ENCODE data around the gene TSKU. TPM values are rescaled to one million over a fixed set of nuclear protein-coding genes. Genes with fewer than 3 reads are reported as not detected.
"Not testable (repeated sequence)": the region's sequence is repeated elsewhere in the genome, so short reads cannot be mapped to it uniquely, and the experiment has no call there.

Gene TSKU, protein sequence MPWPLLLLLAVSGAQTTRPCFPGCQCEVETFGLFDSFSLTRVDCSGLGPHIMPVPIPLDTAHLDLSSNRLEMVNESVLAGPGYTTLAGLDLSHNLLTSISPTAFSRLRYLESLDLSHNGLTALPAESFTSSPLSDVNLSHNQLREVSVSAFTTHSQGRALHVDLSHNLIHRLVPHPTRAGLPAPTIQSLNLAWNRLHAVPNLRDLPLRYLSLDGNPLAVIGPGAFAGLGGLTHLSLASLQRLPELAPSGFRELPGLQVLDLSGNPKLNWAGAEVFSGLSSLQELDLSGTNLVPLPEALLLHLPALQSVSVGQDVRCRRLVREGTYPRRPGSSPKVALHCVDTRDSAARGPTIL
- total RNA-seq (ENCODE audit: low replicate concordance) = 7.1 and 22.8 TPM in 2 replicates

- Histone ChIP-seq H3K27me3 (no peaks in the 10 kb centered on the region), H3F3A (ENCODE audit: low read depth) (peaks cover 27% of the 10 kb centered on the region), H3K9ac (peak within 1 kb of the TSS; percentile 65), H3K36me3 (no peaks in the 10 kb centered on the region), H3K9me3 (ENCODE audit: low read depth) (no peaks in the 10 kb centered on the region), H3K4me2 (peak within 1 kb of the TSS; percentile 95), H3K27ac (peak within 1 kb of the TSS; percentile 94), H4K20me1 (ENCODE audit: low read depth) (peaks cover 44% of the 10 kb centered on the region), H3K79me2 (ENCODE audit: low read depth) (peaks cover 45% of the 10 kb centered on the region), H3K4me1 (peaks cover 40% of the 10 kb centered on the region), H3K4me3 (peak within 1 kb of the TSS; percentile 80), H2AFZ (replicated peaks) (peak within 1 kb of the TSS; percentile 70)
- Mint-ChIP-seq H3K4me1 (peaks cover 57% of the 10 kb centered on the region), H3K4me3 (peak within 1 kb of the TSS; percentile 93), H3K36me3 (peaks cover 25% of the 10 kb centered on the region), H3K9me3 (peaks cover 8% of the 10 kb centered on the region), H3K27me3 (ENCODE audit: insufficient read depth, low read depth) (peaks cover 7% of the 10 kb centered on the region), H3K27ac (peak within 1 kb of the TSS; percentile 92)
- TF ChIP-seq EZH2 (IDR thresholded peaks at IDR 0.05) (peak; percentile 26), EZH2phosphoT487 (IDR thresholded peaks at IDR 0.05) (no peak)
- TF ChIP-seq, protein P1, sequence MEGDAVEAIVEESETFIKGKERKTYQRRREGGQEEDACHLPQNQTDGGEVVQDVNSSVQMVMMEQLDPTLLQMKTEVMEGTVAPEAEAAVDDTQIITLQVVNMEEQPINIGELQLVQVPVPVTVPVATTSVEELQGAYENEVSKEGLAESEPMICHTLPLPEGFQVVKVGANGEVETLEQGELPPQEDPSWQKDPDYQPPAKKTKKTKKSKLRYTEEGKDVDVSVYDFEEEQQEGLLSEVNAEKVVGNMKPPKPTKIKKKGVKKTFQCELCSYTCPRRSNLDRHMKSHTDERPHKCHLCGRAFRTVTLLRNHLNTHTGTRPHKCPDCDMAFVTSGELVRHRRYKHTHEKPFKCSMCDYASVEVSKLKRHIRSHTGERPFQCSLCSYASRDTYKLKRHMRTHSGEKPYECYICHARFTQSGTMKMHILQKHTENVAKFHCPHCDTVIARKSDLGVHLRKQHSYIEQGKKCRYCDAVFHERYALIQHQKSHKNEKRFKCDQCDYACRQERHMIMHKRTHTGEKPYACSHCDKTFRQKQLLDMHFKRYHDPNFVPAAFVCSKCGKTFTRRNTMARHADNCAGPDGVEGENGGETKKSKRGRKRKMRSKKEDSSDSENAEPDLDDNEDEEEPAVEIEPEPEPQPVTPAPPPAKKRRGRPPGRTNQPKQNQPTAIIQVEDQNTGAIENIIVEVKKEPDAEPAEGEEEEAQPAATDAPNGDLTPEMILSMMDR (IDR thresholded peaks at IDR 0.05) = no peak
- no peak for DNase-seq (ENCODE audit: low spot score)
Measured at GRCh38 chr11:76783294-76783895, at the start of gene TSKU. Gene TSKU, plus strand, starts transcription at chr11:76783356. Its CDS starts 12,261 bp downstream, at chr11:76795617.

DNA sequence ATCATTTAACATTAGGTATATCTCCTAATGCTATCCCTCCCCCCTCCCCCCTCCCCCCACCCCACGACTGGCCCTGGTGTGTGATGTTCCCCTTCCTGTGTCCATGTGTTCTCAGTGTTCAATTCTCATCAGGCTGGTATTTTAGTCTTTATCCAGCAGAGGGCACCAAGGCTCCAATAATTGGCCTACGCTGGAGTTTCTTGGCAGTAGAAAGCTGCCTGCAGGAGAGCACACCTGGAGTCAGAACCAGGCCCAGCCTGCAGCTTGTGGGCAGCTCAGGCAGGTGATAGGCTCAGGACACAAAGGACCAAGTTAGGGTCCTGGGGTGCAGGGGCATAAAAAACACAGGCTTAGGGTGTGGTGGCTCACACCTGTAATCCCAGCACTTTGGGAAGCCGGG is 49.2 kb upstream of the TSKU start:
- not testable (repeated sequence) for H3K9me3 Mint-ChIP-seq; H3K4me3 ChIP-seq; H3K9ac ChIP-seq; H3K27me3 ChIP-seq; H3K27ac ChIP-seq; H4K20me1 ChIP-seq (ENCODE audit: low read depth); H3K79me2 ChIP-seq (ENCODE audit: low read depth); H3K27ac Mint-ChIP-seq; H3K36me3 ChIP-seq; H3K4me2 ChIP-seq; H2AFZ ChIP-seq (replicated peaks); H3K36me3 Mint-ChIP-seq; H3K9me3 ChIP-seq (ENCODE audit: low read depth); H3K4me3 Mint-ChIP-seq
- peaks cover 13% of the 10 kb centered on the region for H3F3A ChIP-seq (ENCODE audit: low read depth)
- Mint-ChIP-seq H3K4me1 (peaks cover 26% of the 10 kb centered on the region), H3K27me3 (ENCODE audit: insufficient read depth, low read depth) (peaks cover 24% of the 10 kb centered on the region)
- peak; percentile 73 for DNase-seq (ENCODE audit: low spot score)
- peaks cover 16% of the 10 kb centered on the region for H3K4me1 ChIP-seq
- TF ChIP-seq, protein P1 (IDR thresholded peaks at IDR 0.05) = peak; percentile 48

- peaks cover 20% of the 10 kb centered on the region for H3K27me3 Mint-ChIP-seq (ENCODE audit: insufficient read depth, low read depth)
- Histone ChIP-seq H3K4me1 (peaks cover 16% of the 10 kb centered on the region), H4K20me1 (ENCODE audit: low read depth) (peaks cover 4% of the 10 kb centered on the region), H3K9me3 (ENCODE audit: low read depth) (no peaks in the 10 kb centered on the region), H2AFZ (replicated peaks) (no peak overlapping the region), H3K27ac (no peak overlapping the region), H3K36me3 (no peaks in the 10 kb centered on the region), H3K27me3 (no peaks in the 10 kb centered on the region), H3K79me2 (ENCODE audit: low read depth) (no peaks in the 10 kb centered on the region), H3K4me2 (peak overlapping the region; percentile 17), H3F3A (ENCODE audit: low read depth) (peaks cover 13% of the 10 kb centered on the region), H3K9ac (no peak overlapping the region), H3K4me3 (no peak overlapping the region)
- H3K4me1 Mint-ChIP-seq = peaks cover 26% of the 10 kb centered on the region
- H3K9me3 Mint-ChIP-seq = no peaks in the 10 kb centered on the region
- DNase-seq (ENCODE audit: low spot score) = no peak
- H3K27ac Mint-ChIP-seq = peak overlapping the region; percentile 92
- no peak overlapping the region for H3K4me3 Mint-ChIP-seq
- TF ChIP-seq, protein P1 (IDR thresholded peaks at IDR 0.05) = no peak
- TF ChIP-seq EZH2phosphoT487 (IDR thresholded peaks at IDR 0.05) (no peak), EZH2 (IDR thresholded peaks at IDR 0.05) (no peak)
- H3K36me3 Mint-ChIP-seq = no peaks in the 10 kb centered on the region
Measured at GRCh38 chr11:76734456-76735420, 48.4 kb upstream of the TSKU start.
